T-cell (primary cell): Measurements from ENCODE around the gene BAZ2B. TPM values are rescaled to one million over a fixed set of nuclear protein-coding genes. Genes with fewer than 3 reads are reported as not detected.
"Not testable (repeated sequence)": the region's sequence is repeated elsewhere in the genome, so short reads cannot be mapped to it uniquely, and the experiment has no call there.

ENCODE experiments used
- ATAC-seq, 4 experiments: fragments of 200-7000 bp in 3 of 4; fragments of 150-1000 bp in 1 of 4; cut with Tn5 transposase; replicated peaks in 1 of 4; 1 replicate in 3 of 4; 2 replicates in 1 of 4; pipeline ENCODE4 v1.10.0; 2021; ENCODE audit warnings: moderate library complexity in 3 of 4, mild to moderate bottlenecking in 2 of 4, moderate number of reproducible peaks in 1 of 4
- CTCF ChIA-PET, 2 donors: fragments of 300-600 bp; sonication (Branson Sonifier 250); formaldehyde crosslinking; loops; one replicate each; lab custom pipeline; 2022; ENCODE audit warnings: antibody characterized with exemption in 2 of 2; lab: Charles Lee
- POLR2A ChIA-PET, 2 donors: fragments of 300-600 bp; sonication (Branson Sonifier 250); formaldehyde crosslinking; loops; one replicate each; lab custom pipeline; 2022; ENCODE audit warnings: antibody characterized with exemption in 2 of 2; lab: Charles Lee
- DNase-seq, 35 experiments: peaks; one replicate each; pipeline versions ENCODE4 v3.0.0 to v3.0.0-alpha.2; 2013 to 2023
- H3K27ac ChIP-seq: one replicate; pipeline ENCODE4 v1.5.1; 2013; ENCODE audit warnings: low read length
- H3K27me3 ChIP-seq, 2 experiments: replicated peaks in 1 of 2; 1 replicate in 1 of 2; 2 replicates in 1 of 2; pipeline versions ENCODE4 v1.6.1 to v1.7.0; 2013; ENCODE audit warnings: low read length in 1 of 2, mixed read lengths in 1 of 2; ENCODE audit not compliant: control insufficient read depth in 2 of 2, insufficient read depth in 2 of 2; ENCODE audit errors: extremely low read depth in 1 of 2
- H3K36me3 ChIP-seq, 2 donors: 1 replicate in 1 of 2; 2 replicates in 1 of 2; pipeline versions ENCODE4 v1.6.1 to v1.7.0; 2013; ENCODE audit warnings: low read length in 1 of 2; ENCODE audit not compliant: control insufficient read depth in 2 of 2, insufficient read depth in 1 of 2; ENCODE audit errors: extremely low read depth in 1 of 2
- H3K4me1 ChIP-seq, 2 experiments: 1 replicate in 1 of 2; 2 replicates in 1 of 2; pipeline versions ENCODE4 v1.6.1 to v1.7.0; 2013; ENCODE audit warnings: low read length in 2 of 2, mixed read lengths in 1 of 2; ENCODE audit not compliant: insufficient read depth in 2 of 2, control insufficient read depth in 1 of 2; ENCODE audit errors: extremely low read depth in 1 of 2
- H3K4me3 ChIP-seq, 2 donors: 1 replicate in 1 of 2; 2 replicates in 1 of 2; pipeline versions ENCODE4 v1.5.1 to v1.7.0; 2013; ENCODE audit warnings: mild to moderate bottlenecking in 2 of 2, low read length in 1 of 2, moderate library complexity in 1 of 2; ENCODE audit not compliant: control insufficient read depth in 1 of 2; ENCODE audit errors: extremely low read depth in 1 of 2
- H3K9me3 ChIP-seq: 2 replicates; pipeline ENCODE4 v1.7.0; 2013
- H3K27ac Mint-ChIP-seq, 2 donors: one replicate each; pipeline ENCODE4 v1.8.0; 2020 to 2021; ENCODE audit warnings: mild to moderate bottlenecking in 2 of 2, mixed read lengths in 2 of 2
- H3K27me3 Mint-ChIP-seq, 2 donors: one replicate each; pipeline ENCODE4 v1.8.0; 2021 to 2022; ENCODE audit warnings: mixed read lengths in 2 of 2
- H3K36me3 Mint-ChIP-seq: one replicate; pipeline ENCODE4 v1.8.0; 2021; ENCODE audit warnings: mixed read lengths
- H3K4me1 Mint-ChIP-seq, 3 donors: one replicate each; pipeline ENCODE4 v1.8.0; 2020 to 2022; ENCODE audit warnings: mixed read lengths in 3 of 3, mild to moderate bottlenecking in 1 of 3
- H3K4me3 Mint-ChIP-seq, 3 donors: one replicate each; pipeline ENCODE4 v1.8.0; 2020 to 2022; ENCODE audit warnings: mild to moderate bottlenecking in 3 of 3, mixed read lengths in 3 of 3, moderate library complexity in 3 of 3
- H3K9me3 Mint-ChIP-seq, 3 donors: one replicate each; pipeline ENCODE4 v1.8.0; 2020 to 2022; ENCODE audit warnings: mixed read lengths in 3 of 3
- WGBS: methylation state at CpG from one replicate; pipeline ENCODE4 v1.1.5; 2013; ENCODE audit warnings: missing lambda C conversion rate; ENCODE audit not compliant: insufficient coverage; 5-methylcytosine and 5-hydroxymethylcytosine counted together
- total RNA-seq, 35 experiments: library from RNA in 6 of 35; stranded (reverse) in 6 of 35; fragments of 120-200 nt in 1 of 35; gene quantifications; one replicate each; pipeline versions ENCODE4 v1.2.1 to v1.2.4 and lab custom pipeline; 2013 to 2026

The BAZ2B gene
- total RNA-seq, 5 donors from 2014 or later (not counting 1 experiment from before 2014, with no cell fraction given), result 21.2 to 38.5 (median 27.2) TPM

GRCh38 chr2:159635006-159635789 is 18.9 kb upstream of the BAZ2B start:
- WGBS, result no CpG with 5 or more reads among the region's 4 CpGs
- ATAC-seq (no peak), DNase-seq (no peak)
- Histone ChIP-seq H3K27ac (no peak overlapping the region), H3K27me3 (no peaks in the 10 kb centered on the region), H3K4me3 (no peak overlapping the region), H3K9me3 (no peaks in the 10 kb centered on the region), H3K36me3 (no peaks in the 10 kb centered on the region), H3K4me1 (no peaks in the 10 kb centered on the region)
- Mint-ChIP-seq H3K36me3 (peaks cover 24% of the 10 kb centered on the region), H3K9me3 (peaks cover 8 to 19% (median 15%) of the 10 kb centered on the region in 3 donors), H3K27me3 (no peaks in the 10 kb centered on the region), H3K4me3 (no peak overlapping the region), H3K4me1 (no peaks in the 10 kb centered on the region), H3K27ac (no peak overlapping the region)
- POLR2A ChIA-PET, result no interaction called here
- CTCF ChIA-PET, result no interaction called here

DNA sequence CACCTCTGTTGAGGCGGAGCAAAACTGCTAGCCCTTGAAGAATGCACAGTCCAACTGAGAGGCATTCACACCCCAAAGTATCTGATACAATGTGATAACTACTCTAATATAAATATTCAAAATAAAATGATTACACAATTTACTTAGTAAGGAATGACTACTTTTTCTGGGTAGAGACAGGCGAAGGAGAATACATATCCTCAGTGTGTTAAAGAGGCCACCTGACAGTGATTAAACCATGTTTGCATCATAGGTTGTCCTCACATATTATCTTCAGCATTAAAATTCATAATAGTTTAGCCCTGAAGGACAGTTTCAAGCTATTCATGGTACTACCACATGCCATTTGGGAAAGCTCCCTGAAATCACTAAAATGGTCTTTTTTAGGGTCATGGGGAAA is 16.9 kb upstream of the BAZ2B start:
- ATAC-seq, result no peak
- 100% methylated on average over 1 of the region's 2 CpGs for WGBS
- ChIA-PET CTCF (interaction anchor here in 1 of 2 donors (0.5 kb wide), 1 partner anchor 1171 kb away, joined by 3 read pairs; no protein-coding TSS in a partner anchor), POLR2A (no interaction called here)
- Histone ChIP-seq H3K4me3 (no peak overlapping the region), H3K27ac (no peak overlapping the region), H3K4me1 (no peaks in the 10 kb centered on the region), H3K36me3 (no peaks in the 10 kb centered on the region), H3K27me3 (no peaks in the 10 kb centered on the region), H3K9me3 (no peaks in the 10 kb centered on the region)
- no peak overlapping the region for H3K4me3 Mint-ChIP-seq
- H3K27ac Mint-ChIP-seq, result no peak overlapping the region
- H3K4me1 Mint-ChIP-seq, result no peaks in the 10 kb centered on the region
- no peak for DNase-seq
- H3K9me3 Mint-ChIP-seq, result peaks cover 0 to 4% (median 1%) of the 10 kb centered on the region in 3 donors
- no peaks in the 10 kb centered on the region for H3K27me3 Mint-ChIP-seq
- peaks cover 25% of the 10 kb centered on the region for H3K36me3 Mint-ChIP-seq

GRCh38 chr2:159625628-159626027 is 9.3 kb upstream of the BAZ2B start:
- H3K36me3 Mint-ChIP-seq, result peaks cover 24% of the 10 kb centered on the region
- H3K27me3 Mint-ChIP-seq, H3K9me3 Mint-ChIP-seq, POLR2A ChIA-PET, H3K4me1 Mint-ChIP-seq, H3K9me3 ChIP-seq, H3K4me3 Mint-ChIP-seq, H3K4me3 ChIP-seq, H3K27me3 ChIP-seq, H3K4me1 ChIP-seq, ATAC-seq, H3K27ac ChIP-seq, H3K27ac Mint-ChIP-seq, H3K36me3 ChIP-seq, CTCF ChIA-PET, DNase-seq: not testable (repeated sequence)
- WGBS, result 100% methylated on average over 1 of the region's 2 CpGs

GRCh38 chr2:159623436-159623835 is 7.1 kb upstream of the BAZ2B start:
- Mint-ChIP-seq H3K4me1 (no peaks in the 10 kb centered on the region), H3K4me3 (no peak overlapping the region), H3K9me3 (no peaks in the 10 kb centered on the region), H3K27ac (no peak overlapping the region), H3K36me3 (peaks cover 14% of the 10 kb centered on the region), H3K27me3 (no peaks in the 10 kb centered on the region)
- Histone ChIP-seq H3K4me1 (no peaks in the 10 kb centered on the region), H3K9me3 (no peaks in the 10 kb centered on the region), H3K36me3 (no peaks in the 10 kb centered on the region), H3K27me3 (no peaks in the 10 kb centered on the region), H3K4me3 (no peak overlapping the region), H3K27ac (no peak overlapping the region)
- no peak for ATAC-seq
- ChIA-PET POLR2A (no interaction called here), CTCF (no interaction called here)
- WGBS, result no CpG with 5 or more reads among the region's 1 CpG
- DNase-seq, result no peak

GRCh38 chr2:159622966-159623365 is 6.6 kb upstream of the BAZ2B start:
- ChIA-PET POLR2A (no interaction called here), CTCF (no interaction called here)
- ATAC-seq (no peak), DNase-seq (no peak)
- no peak overlapping the region for H3K4me3 Mint-ChIP-seq
- no peaks in the 10 kb centered on the region for H3K4me1 ChIP-seq
- no peaks in the 10 kb centered on the region for H3K9me3 Mint-ChIP-seq
- no peak overlapping the region for H3K27ac ChIP-seq
- H3K9me3 ChIP-seq, result no peaks in the 10 kb centered on the region
- no peak overlapping the region for H3K27ac Mint-ChIP-seq
- no peaks in the 10 kb centered on the region for H3K27me3 ChIP-seq
- H3K27me3 Mint-ChIP-seq, result no peaks in the 10 kb centered on the region
- no peak overlapping the region for H3K4me3 ChIP-seq
- WGBS, result no CpG with 5 or more reads among the region's 2 CpGs
- H3K36me3 Mint-ChIP-seq, result peaks cover 14% of the 10 kb centered on the region
- no peaks in the 10 kb centered on the region for H3K36me3 ChIP-seq
- H3K4me1 Mint-ChIP-seq, result no peaks in the 10 kb centered on the region

GRCh38 chr2:159620796-159621195 is 4.4 kb upstream of the BAZ2B start:
- Histone ChIP-seq H3K4me3 (no peak overlapping the region), H3K36me3 (no peaks in the 10 kb centered on the region), H3K27me3 (peaks cover 0 to 6% of the 10 kb centered on the region in 2 experiments), H3K9me3 (no peaks in the 10 kb centered on the region), H3K27ac (no peak overlapping the region), H3K4me1 (peaks cover 7% of the 10 kb centered on the region in 2 experiments)
- Mint-ChIP-seq H3K9me3 (no peaks in the 10 kb centered on the region), H3K27ac (no peak overlapping the region), H3K36me3 (peaks cover 4% of the 10 kb centered on the region), H3K27me3 (peaks cover 9 to 15% of the 10 kb centered on the region in 2 donors), H3K4me3 (no peak overlapping the region), H3K4me1 (peaks cover 5 to 8% (median 7%) of the 10 kb centered on the region in 3 donors)
- ATAC-seq (no peak), DNase-seq (no peak)
- POLR2A ChIA-PET, result no interaction called here
- CTCF ChIA-PET, result no interaction called here
- 92% methylated on average over 1 of the region's 2 CpGs for WGBS
